ENCODE results near the gene EPHA8.

- TF ChIP-seq CTCF (conservative IDR thresholded peaks at IDR 0.05; ENCODE audit: low read depth, low read length): no peak
- no peak for TF ChIP-seq CEBPB (IDR thresholded peaks at IDR 0.05; ENCODE audit: low read depth, low read length)
- no peak for TF ChIP-seq FOS (IDR thresholded peaks at IDR 0.05; ENCODE audit: low read depth, low read length)
- TF ChIP-seq MAZ (IDR thresholded peaks at IDR 0.05; ENCODE audit: borderline replicate concordance, low read depth, low read length): no peak
- no peak for TF ChIP-seq RAD21 (IDR thresholded peaks at IDR 0.05; ENCODE audit: low read length)
- no peak for TF ChIP-seq POLR2A (IDR thresholded peaks at IDR 0.05; ENCODE audit: low read depth, low read length)
- TF ChIP-seq MXI1 (IDR thresholded peaks at IDR 0.05; ENCODE audit: borderline replicate concordance, low read depth, low read length): no peak
- no peak for TF ChIP-seq USF2 (IDR thresholded peaks at IDR 0.05; ENCODE audit: low read depth, low read length)
- no peak for TF ChIP-seq SMC3 (IDR thresholded peaks at IDR 0.05; ENCODE audit: low read depth, low read length)
These were observed 37.6 kb upstream of the EPHA8 start for GRCh38 chr1:22525646-22526045.
